Adrenal gland (tissue), 5 donors: Measurements from ENCODE around the gene IL17RC.

Source experiments
- POLR2A ChIP-seq, 2 donors: fragments of 450-650 bp; IDR thresholded peaks; one replicate each; pipeline ENCODE4 v1.6.1; 2017; ENCODE audit warnings: antibody characterized with exemption in 2 of 2, mild to moderate bottlenecking in 2 of 2, moderate library complexity in 1 of 2
- TF ChIP-seq, protein P1 (sequence below), 6 experiments: fragments of 450-650 bp in 4 of 6; fragments of 200-600 bp in 2 of 6; sonication (generic) in 1 of 6; IDR thresholded peaks; 1 replicate in 5 of 6; 2 replicates in 1 of 6; pipeline versions ENCODE4 v1.5.1 to v1.8.0; 2016 to 2021; ENCODE audit warnings: antibody characterized with exemption in 6 of 6, mild to moderate bottlenecking in 2 of 6, moderate library complexity in 1 of 6
- donor health status: DM: no; HTN: no; CAD: no.

DNA sequence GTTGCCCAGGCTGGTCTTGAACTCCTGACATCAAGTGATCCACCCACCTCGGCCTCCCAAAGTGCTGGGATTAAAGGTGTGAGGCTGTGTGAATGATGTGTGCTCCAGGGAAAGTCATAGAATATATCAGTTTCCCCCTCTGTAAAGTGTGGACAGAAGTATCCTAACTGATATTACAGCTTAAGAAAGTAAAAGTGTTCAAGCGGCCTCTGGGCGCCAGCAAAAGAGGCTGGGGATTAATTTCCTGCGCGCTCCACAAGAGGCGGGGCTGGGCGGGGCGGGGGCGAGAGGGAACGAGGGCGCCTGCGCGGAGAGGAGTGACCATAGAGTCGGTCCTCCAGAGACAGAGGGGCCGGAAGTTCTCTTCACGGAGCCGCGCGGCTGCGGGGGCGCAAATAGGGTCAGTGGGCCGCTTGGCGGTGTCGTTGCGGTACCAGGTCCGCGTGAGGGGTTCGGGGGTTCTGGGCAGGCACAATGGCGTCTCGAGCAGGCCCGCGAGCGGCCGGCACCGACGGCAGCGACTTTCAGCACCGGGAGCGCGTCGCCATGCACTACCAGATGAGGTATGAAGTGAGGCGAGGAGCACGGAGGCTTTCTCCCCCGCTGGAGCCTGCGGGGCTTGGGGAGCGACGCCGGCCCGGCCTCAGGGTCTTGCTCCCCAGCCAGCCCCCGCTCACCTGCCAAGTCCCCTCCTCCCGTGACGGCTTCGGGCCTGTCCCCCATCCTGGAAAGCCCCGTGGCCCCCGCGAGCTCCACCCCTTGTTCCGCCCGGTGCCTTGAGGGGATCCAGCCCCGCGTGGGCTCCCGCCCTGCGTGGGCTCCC lies 26.4 kb upstream of the IL17RC start, which contains the start of gene JAGN1:
- TF ChIP-seq, protein P1, sequence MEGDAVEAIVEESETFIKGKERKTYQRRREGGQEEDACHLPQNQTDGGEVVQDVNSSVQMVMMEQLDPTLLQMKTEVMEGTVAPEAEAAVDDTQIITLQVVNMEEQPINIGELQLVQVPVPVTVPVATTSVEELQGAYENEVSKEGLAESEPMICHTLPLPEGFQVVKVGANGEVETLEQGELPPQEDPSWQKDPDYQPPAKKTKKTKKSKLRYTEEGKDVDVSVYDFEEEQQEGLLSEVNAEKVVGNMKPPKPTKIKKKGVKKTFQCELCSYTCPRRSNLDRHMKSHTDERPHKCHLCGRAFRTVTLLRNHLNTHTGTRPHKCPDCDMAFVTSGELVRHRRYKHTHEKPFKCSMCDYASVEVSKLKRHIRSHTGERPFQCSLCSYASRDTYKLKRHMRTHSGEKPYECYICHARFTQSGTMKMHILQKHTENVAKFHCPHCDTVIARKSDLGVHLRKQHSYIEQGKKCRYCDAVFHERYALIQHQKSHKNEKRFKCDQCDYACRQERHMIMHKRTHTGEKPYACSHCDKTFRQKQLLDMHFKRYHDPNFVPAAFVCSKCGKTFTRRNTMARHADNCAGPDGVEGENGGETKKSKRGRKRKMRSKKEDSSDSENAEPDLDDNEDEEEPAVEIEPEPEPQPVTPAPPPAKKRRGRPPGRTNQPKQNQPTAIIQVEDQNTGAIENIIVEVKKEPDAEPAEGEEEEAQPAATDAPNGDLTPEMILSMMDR (IDR thresholded peaks at IDR 0.05), result no peak
- peak; percentile 87 to 96 for TF ChIP-seq POLR2A (IDR thresholded peaks at IDR 0.05)
